ENCODE measurements around the gene DCK. TPM values are rescaled to one million over a fixed set of nuclear protein-coding genes. Genes with fewer than 3 reads are reported as not detected.

DCK gene
- total and polyA plus RNA-seq, 2 experiments from 2014 or later = 16.9 to 25.1 TPM

DNA sequence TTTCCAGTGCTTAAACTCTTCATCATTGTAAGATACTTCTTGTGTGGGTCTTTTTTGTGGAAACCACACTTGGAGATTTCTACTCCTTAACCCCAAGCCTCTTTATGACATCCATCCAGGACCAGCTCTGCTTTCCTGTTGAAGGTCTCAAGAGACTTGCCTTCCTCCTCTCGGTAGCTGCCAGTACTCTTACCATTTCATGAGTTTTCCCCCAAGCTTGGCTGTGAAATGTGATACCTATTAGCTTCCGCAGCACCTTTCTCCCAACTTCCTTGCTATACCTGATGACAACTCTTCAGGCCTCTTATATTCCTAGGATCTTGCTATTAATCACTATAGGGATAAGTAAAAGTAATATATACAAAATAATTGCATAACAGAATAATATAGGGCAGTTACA is 1.9 kb upstream of the DCK start:
- Mint-ChIP-seq H3K9me3 (peaks cover 11% of the 10 kb centered on the region), H3K27me3 (ENCODE audit: insufficient read depth, low read depth, poor library complexity) (peaks cover 3% of the 10 kb centered on the region)
- TF ChIP-seq POLR2AphosphoS5 (IDR thresholded peaks at IDR 0.05; ENCODE audit: low read depth) = no peak
- TF ChIP-seq EZH2phosphoT487 (IDR thresholded peaks at IDR 0.05; ENCODE audit: unreplicated experiment) = no peak
- no peak for TF ChIP-seq JUNB (IDR thresholded peaks at IDR 0.05; ENCODE audit: unreplicated experiment)
- TF ChIP-seq, protein P1, sequence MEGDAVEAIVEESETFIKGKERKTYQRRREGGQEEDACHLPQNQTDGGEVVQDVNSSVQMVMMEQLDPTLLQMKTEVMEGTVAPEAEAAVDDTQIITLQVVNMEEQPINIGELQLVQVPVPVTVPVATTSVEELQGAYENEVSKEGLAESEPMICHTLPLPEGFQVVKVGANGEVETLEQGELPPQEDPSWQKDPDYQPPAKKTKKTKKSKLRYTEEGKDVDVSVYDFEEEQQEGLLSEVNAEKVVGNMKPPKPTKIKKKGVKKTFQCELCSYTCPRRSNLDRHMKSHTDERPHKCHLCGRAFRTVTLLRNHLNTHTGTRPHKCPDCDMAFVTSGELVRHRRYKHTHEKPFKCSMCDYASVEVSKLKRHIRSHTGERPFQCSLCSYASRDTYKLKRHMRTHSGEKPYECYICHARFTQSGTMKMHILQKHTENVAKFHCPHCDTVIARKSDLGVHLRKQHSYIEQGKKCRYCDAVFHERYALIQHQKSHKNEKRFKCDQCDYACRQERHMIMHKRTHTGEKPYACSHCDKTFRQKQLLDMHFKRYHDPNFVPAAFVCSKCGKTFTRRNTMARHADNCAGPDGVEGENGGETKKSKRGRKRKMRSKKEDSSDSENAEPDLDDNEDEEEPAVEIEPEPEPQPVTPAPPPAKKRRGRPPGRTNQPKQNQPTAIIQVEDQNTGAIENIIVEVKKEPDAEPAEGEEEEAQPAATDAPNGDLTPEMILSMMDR (conservative IDR thresholded peaks at IDR 0.05; ENCODE audit: low read depth in 2 of 2) = no peak
- TF ChIP-seq ZNF114 (CRISPR knock-in tag; IDR thresholded peaks at IDR 0.05) = no peak
- no peak for TF ChIP-seq CREB1 (CRISPR knock-in tag; IDR thresholded peaks at IDR 0.05; ENCODE audit: low read depth)
- no peak for TF ChIP-seq NANOG (IDR thresholded peaks at IDR 0.05; ENCODE audit: borderline replicate concordance)
- TF ChIP-seq, protein P2, sequence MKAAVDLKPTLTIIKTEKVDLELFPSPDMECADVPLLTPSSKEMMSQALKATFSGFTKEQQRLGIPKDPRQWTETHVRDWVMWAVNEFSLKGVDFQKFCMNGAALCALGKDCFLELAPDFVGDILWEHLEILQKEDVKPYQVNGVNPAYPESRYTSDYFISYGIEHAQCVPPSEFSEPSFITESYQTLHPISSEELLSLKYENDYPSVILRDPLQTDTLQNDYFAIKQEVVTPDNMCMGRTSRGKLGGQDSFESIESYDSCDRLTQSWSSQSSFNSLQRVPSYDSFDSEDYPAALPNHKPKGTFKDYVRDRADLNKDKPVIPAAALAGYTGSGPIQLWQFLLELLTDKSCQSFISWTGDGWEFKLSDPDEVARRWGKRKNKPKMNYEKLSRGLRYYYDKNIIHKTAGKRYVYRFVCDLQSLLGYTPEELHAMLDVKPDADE (IDR thresholded peaks at IDR 0.05) = no peak
- TF ChIP-seq ZNF331 (CRISPR knock-in tag; IDR thresholded peaks at IDR 0.05; ENCODE audit: low read depth) = no peak
- TF ChIP-seq EZH2 (IDR thresholded peaks at IDR 0.05; ENCODE audit: low read depth, unreplicated experiment) = no peak
- TF ChIP-seq, protein P3, sequence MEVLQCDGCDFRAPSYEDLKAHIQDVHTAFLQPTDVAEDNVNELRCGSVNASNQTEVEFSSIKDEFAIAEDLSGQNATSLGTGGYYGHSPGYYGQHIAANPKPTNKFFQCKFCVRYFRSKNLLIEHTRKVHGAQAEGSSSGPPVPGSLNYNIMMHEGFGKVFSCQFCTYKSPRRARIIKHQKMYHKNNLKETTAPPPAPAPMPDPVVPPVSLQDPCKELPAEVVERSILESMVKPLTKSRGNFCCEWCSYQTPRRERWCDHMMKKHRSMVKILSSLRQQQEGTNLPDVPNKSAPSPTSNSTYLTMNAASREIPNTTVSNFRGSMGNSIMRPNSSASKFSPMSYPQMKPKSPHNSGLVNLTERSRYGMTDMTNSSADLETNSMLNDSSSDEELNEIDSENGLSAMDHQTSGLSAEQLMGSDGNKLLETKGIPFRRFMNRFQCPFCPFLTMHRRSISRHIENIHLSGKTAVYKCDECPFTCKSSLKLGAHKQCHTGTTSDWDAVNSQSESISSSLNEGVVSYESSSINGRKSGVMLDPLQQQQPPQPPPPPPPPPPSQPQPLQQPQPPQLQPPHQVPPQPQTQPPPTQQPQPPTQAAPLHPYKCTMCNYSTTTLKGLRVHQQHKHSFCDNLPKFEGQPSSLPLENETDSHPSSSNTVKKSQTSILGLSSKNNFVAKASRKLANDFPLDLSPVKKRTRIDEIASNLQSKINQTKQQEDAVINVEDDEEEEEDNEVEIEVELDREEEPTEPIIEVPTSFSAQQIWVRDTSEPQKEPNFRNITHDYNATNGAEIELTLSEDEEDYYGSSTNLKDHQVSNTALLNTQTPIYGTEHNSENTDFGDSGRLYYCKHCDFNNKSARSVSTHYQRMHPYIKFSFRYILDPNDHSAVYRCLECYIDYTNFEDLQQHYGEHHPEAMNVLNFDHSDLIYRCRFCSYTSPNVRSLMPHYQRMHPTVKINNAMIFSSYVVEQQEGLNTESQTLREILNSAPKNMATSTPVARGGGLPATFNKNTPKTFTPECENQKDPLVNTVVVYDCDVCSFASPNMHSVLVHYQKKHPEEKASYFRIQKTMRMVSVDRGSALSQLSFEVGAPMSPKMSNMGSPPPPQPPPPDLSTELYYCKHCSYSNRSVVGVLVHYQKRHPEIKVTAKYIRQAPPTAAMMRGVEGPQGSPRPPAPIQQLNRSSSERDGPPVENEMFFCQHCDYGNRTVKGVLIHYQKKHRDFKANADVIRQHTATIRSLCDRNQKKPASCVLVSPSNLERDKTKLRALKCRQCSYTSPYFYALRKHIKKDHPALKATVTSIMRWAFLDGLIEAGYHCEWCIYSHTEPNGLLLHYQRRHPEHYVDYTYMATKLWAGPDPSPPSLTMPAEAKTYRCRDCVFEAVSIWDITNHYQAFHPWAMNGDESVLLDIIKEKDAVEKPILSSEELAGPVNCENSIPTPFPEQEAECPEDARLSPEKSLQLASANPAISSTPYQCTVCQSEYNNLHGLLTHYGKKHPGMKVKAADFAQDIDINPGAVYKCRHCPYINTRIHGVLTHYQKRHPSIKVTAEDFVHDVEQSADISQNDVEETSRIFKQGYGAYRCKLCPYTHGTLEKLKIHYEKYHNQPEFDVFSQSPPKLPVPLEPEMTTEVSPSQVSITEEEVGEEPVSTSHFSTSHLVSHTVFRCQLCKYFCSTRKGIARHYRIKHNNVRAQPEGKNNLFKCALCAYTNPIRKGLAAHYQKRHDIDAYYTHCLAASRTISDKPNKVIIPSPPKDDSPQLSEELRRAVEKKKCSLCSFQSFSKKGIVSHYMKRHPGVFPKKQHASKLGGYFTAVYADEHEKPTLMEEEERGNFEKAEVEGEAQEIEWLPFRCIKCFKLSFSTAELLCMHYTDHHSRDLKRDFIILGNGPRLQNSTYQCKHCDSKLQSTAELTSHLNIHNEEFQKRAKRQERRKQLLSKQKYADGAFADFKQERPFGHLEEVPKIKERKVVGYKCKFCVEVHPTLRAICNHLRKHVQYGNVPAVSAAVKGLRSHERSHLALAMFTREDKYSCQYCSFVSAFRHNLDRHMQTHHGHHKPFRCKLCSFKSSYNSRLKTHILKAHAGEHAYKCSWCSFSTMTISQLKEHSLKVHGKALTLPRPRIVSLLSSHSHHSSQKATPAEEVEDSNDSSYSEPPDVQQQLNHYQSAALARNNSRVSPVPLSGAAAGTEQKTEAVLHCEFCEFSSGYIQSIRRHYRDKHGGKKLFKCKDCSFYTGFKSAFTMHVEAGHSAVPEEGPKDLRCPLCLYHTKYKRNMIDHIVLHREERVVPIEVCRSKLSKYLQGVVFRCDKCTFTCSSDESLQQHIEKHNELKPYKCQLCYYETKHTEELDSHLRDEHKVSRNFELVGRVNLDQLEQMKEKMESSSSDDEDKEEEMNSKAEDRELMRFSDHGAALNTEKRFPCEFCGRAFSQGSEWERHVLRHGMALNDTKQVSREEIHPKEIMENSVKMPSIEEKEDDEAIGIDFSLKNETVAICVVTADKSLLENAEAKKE (CRISPR knock-in tag; IDR thresholded peaks at IDR 0.05) = no peak
- TF ChIP-seq, protein P4, sequence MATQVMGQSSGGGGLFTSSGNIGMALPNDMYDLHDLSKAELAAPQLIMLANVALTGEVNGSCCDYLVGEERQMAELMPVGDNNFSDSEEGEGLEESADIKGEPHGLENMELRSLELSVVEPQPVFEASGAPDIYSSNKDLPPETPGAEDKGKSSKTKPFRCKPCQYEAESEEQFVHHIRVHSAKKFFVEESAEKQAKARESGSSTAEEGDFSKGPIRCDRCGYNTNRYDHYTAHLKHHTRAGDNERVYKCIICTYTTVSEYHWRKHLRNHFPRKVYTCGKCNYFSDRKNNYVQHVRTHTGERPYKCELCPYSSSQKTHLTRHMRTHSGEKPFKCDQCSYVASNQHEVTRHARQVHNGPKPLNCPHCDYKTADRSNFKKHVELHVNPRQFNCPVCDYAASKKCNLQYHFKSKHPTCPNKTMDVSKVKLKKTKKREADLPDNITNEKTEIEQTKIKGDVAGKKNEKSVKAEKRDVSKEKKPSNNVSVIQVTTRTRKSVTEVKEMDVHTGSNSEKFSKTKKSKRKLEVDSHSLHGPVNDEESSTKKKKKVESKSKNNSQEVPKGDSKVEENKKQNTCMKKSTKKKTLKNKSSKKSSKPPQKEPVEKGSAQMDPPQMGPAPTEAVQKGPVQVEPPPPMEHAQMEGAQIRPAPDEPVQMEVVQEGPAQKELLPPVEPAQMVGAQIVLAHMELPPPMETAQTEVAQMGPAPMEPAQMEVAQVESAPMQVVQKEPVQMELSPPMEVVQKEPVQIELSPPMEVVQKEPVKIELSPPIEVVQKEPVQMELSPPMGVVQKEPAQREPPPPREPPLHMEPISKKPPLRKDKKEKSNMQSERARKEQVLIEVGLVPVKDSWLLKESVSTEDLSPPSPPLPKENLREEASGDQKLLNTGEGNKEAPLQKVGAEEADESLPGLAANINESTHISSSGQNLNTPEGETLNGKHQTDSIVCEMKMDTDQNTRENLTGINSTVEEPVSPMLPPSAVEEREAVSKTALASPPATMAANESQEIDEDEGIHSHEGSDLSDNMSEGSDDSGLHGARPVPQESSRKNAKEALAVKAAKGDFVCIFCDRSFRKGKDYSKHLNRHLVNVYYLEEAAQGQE (IDR thresholded peaks at IDR 0.05; ENCODE audit: unreplicated experiment) = no peak
- TF ChIP-seq STAT1 (IDR thresholded peaks at IDR 0.05; ENCODE audit: unreplicated experiment) = no peak

More for the DNA sequence above, 1.9 kb upstream of the DCK start:
- H3K27me3 ChIP-seq (ENCODE audit: insufficient read depth) = no peaks in the 10 kb centered on the region
- H3K79me2 ChIP-seq (replicated peaks; ENCODE audit: insufficient read depth) = peaks cover 26% of the 10 kb centered on the region
- 0 out of 2 replicates have a peak overlapping the region, but pooled peaks have one; percentile 11 for H3K27ac Mint-ChIP-seq
- H3K4me2 ChIP-seq = peak overlapping the region; percentile 34; the same call in 1 of the 2 replicates
- H3K4me1 ChIP-seq (ENCODE audit: insufficient read depth) = peaks cover 38% of the 10 kb centered on the region
- H3K4me3 ChIP-seq = no peak overlapping the region
- no peaks in the 10 kb centered on the region for H3K9me2 ChIP-seq (ENCODE audit: insufficient read depth)
- no peak overlapping the region for H2AFZ ChIP-seq
- peaks cover 18% of the 10 kb centered on the region for H3K36me3 Mint-ChIP-seq (ENCODE audit: low read depth)
- no peak overlapping the region for H3K4me3 Mint-ChIP-seq
- H3K4me1 Mint-ChIP-seq = peaks cover 42% of the 10 kb centered on the region
- no peaks in the 10 kb centered on the region; the same call in 1 of the 2 replicates for H3F3A ChIP-seq (replicated peaks; ENCODE audit: low read depth)
- no peaks in the 10 kb centered on the region for H3K36me3 ChIP-seq (ENCODE audit: insufficient read depth)
- peaks cover 4% of the 10 kb centered on the region; the same call in 1 of the 2 replicates for H4K20me1 ChIP-seq (replicated peaks; ENCODE audit: insufficient read depth)
- DNase-seq (ENCODE audit: low spot score) (peak; percentile 56), ATAC-seq (no peak)
- no peak overlapping the region for H3K27ac ChIP-seq (ENCODE audit: low read depth)
